OCI-LY3 (cell line): Measurements from ENCODE around the gene SFT2D3.

ENCODE experiments used
- H2AFZ ChIP-seq: fragments of 200-600, 300-600 bp; shearing (Covaris generic); 2 replicates; pipeline ENCODE4 v1.6.0; 2014; ENCODE audit warnings: antibody characterized with exemption, low read depth, low read length
- H3K27ac ChIP-seq: fragments of 200-600, 300-600 bp; sonication (generic); 2 replicates; pipeline ENCODE4 v1.5.1; 2014; ENCODE audit warnings: mild to moderate bottlenecking, low read length, moderate library complexity, mixed read lengths
- H3K27me3 ChIP-seq: fragments of 200-600, 300-600 bp; sonication (generic); 2 replicates; pipeline ENCODE4 v1.6.1; 2014; ENCODE audit warnings: low read depth, low read length, mixed read lengths
- H3K36me3 ChIP-seq: fragments of 200-600, 300-600 bp; sonication (generic); replicated peaks from 2 replicates; pipeline ENCODE3; 2014; ENCODE audit warnings: low read depth, low read length, mixed read lengths
- H3K4me1 ChIP-seq: fragments of 300-600, 200-600 bp; sonication (generic); 2 replicates; pipeline ENCODE4 v1.6.1; 2014; ENCODE audit warnings: low read length, mixed read lengths
- H3K4me2 ChIP-seq: fragments of 200-600, 300-600 bp; sonication (generic); 2 replicates; pipeline ENCODE4 v1.6.1; 2014; ENCODE audit warnings: low read length, mixed read lengths
- H3K4me3 ChIP-seq: fragments of 300-600, 200-600 bp; sonication (generic); 2 replicates; pipeline ENCODE4 v1.5.1; 2014; ENCODE audit warnings: antibody characterized with exemption, mild to moderate bottlenecking, low read length, moderate library complexity
- H3K79me2 ChIP-seq: fragments of 300-600, 200-600 bp; shearing (Covaris generic); 2 replicates; pipeline ENCODE4 v1.6.1; 2014; ENCODE audit warnings: mild to moderate bottlenecking, low read length, mixed read lengths
- H3K9ac ChIP-seq: fragments of 300-600, 200-600 bp; shearing (Covaris generic); 2 replicates; pipeline ENCODE4 v1.6.0; 2014; ENCODE audit warnings: mild to moderate bottlenecking, low read length, moderate library complexity
- H3K9me3 ChIP-seq: fragments of 200-600, 300-600 bp; shearing (Covaris generic); 2 replicates; pipeline ENCODE4 v1.6.1; 2014; ENCODE audit warnings: low read length, mixed read lengths; ENCODE audit not compliant: insufficient read depth
- H4K20me1 ChIP-seq: fragments of 200-600, 300-600 bp; sonication (generic); 2 replicates; pipeline ENCODE4 v1.6.1; 2016; ENCODE audit warnings: low read length, mixed read lengths; ENCODE audit not compliant: insufficient read depth
- EZH2phosphoT487 ChIP-seq: fragments of 200-600 bp; shearing (Covaris generic); IDR thresholded peaks from 2 replicates; pipeline ENCODE4 v1.6.1; 2018; ENCODE audit warnings: antibody characterized with exemption, mixed run types, low read depth
- TF ChIP-seq, protein P1 (sequence below): fragments of 200-600, 300-600 bp; sonication (generic); IDR thresholded peaks from 2 replicates; pipeline ENCODE4 v1.5.1; 2014; ENCODE audit warnings: antibody characterized with exemption, low read length, low read depth

The SFT2D3 gene

DNA sequence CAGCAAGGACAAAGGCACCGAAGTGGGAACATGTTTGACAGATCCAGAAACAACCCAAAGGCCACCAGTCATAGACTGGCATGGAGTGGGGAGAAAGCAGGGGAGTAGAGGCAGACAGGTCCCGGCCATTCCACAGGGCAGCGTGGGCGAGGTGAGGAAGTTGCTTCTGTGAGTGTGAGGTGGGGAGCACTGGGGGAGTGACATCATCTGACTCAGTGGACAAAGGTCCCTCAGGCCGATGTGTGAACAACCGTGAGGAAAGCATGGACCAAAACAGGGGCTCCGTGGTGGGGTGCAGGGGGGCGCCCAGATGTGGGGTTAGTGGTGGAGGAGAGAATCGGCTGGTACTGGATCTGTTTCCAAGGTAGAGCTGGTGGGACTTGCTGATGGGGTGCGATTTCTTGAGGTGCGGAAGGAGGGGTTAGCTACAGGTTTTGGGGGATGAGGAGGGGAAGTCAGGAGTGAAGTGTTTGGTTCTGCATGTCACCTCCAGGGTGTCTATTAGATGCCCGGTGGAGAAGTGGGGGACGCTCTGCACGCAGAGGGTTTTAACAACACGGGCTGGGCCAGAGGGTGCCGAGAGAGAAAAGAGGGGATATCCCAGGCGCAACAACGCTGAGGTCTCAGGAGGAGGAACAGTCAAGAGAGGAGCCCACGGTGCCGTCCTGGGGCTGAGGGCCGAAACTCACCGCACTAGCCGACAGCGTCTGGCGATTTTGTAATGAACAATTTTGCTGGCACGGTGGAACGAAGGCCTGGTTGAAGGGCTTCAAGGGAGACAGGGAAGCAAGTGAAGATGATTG is 2.5 kb upstream of the SFT2D3 start:
- no peaks in the 10 kb centered on the region for H3K27me3 ChIP-seq
- peaks cover 13% of the 10 kb centered on the region for H3K4me1 ChIP-seq
- H3K9ac ChIP-seq: no peak overlapping the region
- H3K4me2 ChIP-seq: no peak overlapping the region
- H2AFZ ChIP-seq: no peak overlapping the region
- H4K20me1 ChIP-seq: no peaks in the 10 kb centered on the region
- H3K9me3 ChIP-seq: no peaks in the 10 kb centered on the region
- peaks cover 15% of the 10 kb centered on the region for H3K36me3 ChIP-seq
- peaks cover 20% of the 10 kb centered on the region for H3K79me2 ChIP-seq
- H3K27ac ChIP-seq: no peak overlapping the region
- no peak overlapping the region for H3K4me3 ChIP-seq
- no peak for TF ChIP-seq EZH2phosphoT487
- TF ChIP-seq, protein P1, sequence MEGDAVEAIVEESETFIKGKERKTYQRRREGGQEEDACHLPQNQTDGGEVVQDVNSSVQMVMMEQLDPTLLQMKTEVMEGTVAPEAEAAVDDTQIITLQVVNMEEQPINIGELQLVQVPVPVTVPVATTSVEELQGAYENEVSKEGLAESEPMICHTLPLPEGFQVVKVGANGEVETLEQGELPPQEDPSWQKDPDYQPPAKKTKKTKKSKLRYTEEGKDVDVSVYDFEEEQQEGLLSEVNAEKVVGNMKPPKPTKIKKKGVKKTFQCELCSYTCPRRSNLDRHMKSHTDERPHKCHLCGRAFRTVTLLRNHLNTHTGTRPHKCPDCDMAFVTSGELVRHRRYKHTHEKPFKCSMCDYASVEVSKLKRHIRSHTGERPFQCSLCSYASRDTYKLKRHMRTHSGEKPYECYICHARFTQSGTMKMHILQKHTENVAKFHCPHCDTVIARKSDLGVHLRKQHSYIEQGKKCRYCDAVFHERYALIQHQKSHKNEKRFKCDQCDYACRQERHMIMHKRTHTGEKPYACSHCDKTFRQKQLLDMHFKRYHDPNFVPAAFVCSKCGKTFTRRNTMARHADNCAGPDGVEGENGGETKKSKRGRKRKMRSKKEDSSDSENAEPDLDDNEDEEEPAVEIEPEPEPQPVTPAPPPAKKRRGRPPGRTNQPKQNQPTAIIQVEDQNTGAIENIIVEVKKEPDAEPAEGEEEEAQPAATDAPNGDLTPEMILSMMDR: no peak

DNA sequence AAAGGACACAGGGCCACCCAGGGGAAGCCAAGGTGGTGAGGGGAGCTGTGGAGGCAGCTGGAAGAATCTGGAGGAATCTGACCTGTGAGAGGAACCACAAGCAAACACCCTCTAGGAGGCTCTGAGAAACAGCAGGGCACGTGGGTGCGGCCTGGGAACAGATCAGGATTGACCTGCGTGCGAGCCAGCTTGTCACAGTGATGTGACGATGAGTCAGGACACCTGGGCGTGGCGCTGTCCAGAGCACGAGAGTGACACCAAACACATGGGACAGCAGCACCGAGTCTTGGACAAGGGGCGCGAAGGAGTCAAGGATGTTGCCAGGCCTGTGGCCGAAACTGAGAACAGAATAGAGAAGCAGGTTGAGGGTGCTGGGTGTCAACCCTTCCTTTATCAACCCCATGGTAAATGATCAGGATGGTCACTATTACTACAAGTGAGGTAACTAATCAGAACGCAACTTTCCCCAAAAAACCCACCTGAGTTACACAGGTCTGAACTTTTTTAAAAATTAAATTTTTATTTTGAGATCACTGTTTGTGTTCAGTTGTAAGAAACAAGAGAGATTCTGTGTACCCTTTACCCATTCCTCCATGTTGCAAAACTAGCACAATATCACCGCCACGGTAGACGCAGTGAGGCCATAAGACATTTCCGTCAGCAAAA is 637 bp upstream of the SFT2D3 start:
- H4K20me1 ChIP-seq: 0 out of 2 replicates have a peak, but pooled peaks cover 3% of the 10 kb centered on the region
- no peaks in the 10 kb centered on the region for H3K9me3 ChIP-seq
- H2AFZ ChIP-seq: peak overlapping the region; percentile 78
- peak overlapping the region; percentile 87 for H3K27ac ChIP-seq
- H3K4me3 ChIP-seq: peak overlapping the region; percentile 95
- peaks cover 13% of the 10 kb centered on the region for H3K4me1 ChIP-seq
- H3K79me2 ChIP-seq: peaks cover 20% of the 10 kb centered on the region
- peak overlapping the region; percentile 99 for H3K4me2 ChIP-seq
- peaks cover 30% of the 10 kb centered on the region for H3K36me3 ChIP-seq
- peak overlapping the region; percentile 95 for H3K9ac ChIP-seq
- TF ChIP-seq, protein P1: peak; percentile 36; the same call in 1 of the 2 replicates
- no peak for TF ChIP-seq EZH2phosphoT487
- H3K27me3 ChIP-seq: no peaks in the 10 kb centered on the region

DNA sequence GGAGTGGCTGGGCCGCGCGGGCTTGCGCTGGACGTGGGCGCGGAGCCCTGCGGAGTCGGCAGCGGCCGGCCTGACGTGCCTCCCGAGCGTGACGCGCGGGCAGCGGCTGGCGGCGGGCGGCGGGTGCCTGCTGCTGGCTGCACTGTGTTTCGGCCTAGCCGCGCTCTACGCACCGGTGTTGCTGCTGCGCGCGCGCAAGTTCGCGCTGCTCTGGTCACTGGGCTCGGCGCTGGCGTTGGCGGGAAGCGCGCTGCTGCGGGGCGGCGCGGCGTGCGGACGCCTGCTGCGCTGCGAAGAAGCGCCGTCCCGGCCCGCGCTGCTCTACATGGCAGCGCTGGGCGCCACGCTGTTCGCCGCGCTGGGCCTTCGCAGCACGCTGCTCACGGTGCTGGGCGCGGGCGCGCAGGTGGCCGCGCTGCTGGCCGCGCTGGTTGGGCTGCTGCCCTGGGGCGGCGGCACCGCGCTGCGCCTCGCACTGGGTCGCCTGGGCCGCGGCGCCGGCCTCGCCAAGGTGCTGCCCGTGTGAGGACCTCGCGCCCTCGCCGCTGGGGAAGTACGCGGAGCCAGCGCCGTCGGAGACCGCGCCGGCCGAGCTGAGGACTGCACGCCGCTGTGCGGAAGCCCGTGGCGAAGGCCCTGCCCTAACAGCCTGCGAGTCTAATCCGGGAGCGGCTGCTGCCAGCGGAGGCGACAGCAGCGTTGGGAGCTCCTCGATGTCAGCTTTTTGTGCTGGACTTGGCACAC is 526 bp downstream of the SFT2D3 start:
- Histone ChIP-seq H3K27ac (peak overlapping the region; percentile 87), H3K36me3 (peaks cover 41% of the 10 kb centered on the region), H3K4me2 (peak overlapping the region; percentile 99), H3K9ac (peak overlapping the region; percentile 95), H4K20me1 (0 out of 2 replicates have a peak, but pooled peaks cover 3% of the 10 kb centered on the region), H3K9me3 (no peaks in the 10 kb centered on the region), H3K4me1 (peaks cover 13% of the 10 kb centered on the region), H3K79me2 (peaks cover 20% of the 10 kb centered on the region), H2AFZ (peak overlapping the region; percentile 69), H3K4me3 (peak overlapping the region; percentile 95), H3K27me3 (no peaks in the 10 kb centered on the region)
- TF ChIP-seq EZH2phosphoT487: no peak
- TF ChIP-seq, protein P1: no peak
